Body of pancreas (tissue), 4 donors: ENCODE data around the gene ANAPC10. TPM values are rescaled to one million over a fixed set of nuclear protein-coding genes. Genes with fewer than 3 reads are reported as not detected.

Experiments
- ATAC-seq: fragments of 150-250 bp; one replicate; pipeline ENCODE4 v1.9.1; 2016
- DNase-seq, 4 donors: peaks; one replicate each; pipeline ENCODE4 v3.0.0-alpha.2; 2019
- H3K27ac ChIP-seq, 4 donors: fragments of 200-600 bp; sonication (generic); 1 replicate in 3 of 4; 2 replicates in 1 of 4; pipeline versions ENCODE4 v1.5.1 to v1.6.1; 2016 to 2019; ENCODE audit warnings: mild to moderate bottlenecking in 1 of 4, mixed read lengths in 1 of 4, moderate library complexity in 1 of 4
- H3K27me3 ChIP-seq, 2 donors: fragments of 200-600 bp; sonication (generic); one replicate each; pipeline ENCODE4 v1.6.0; 2016; ENCODE audit warnings: mild to moderate bottlenecking in 1 of 2
- H3K36me3 ChIP-seq, 2 donors: fragments of 200-600 bp; sonication (generic); replicated peaks in 1 of 2; 2 replicates each; pipeline ENCODE4 v1.5.1; 2016; ENCODE audit warnings: low read depth in 2 of 2; ENCODE audit not compliant: insufficient read depth in 1 of 2
- H3K4me1 ChIP-seq: fragments of 200-600 bp; sonication (generic); one replicate; pipeline ENCODE4 v1.6.0; 2016
- H3K4me3 ChIP-seq, 2 donors: fragments of 200-600 bp; sonication (generic); 1 replicate in 1 of 2; 2 replicates in 1 of 2; pipeline ENCODE4 v1.5.1; 2016 to 2019
- H3K9me3 ChIP-seq, 3 donors: fragments of 200-600 bp; sonication (generic); 1 replicate in 2 of 3; 2 replicates in 1 of 3; pipeline ENCODE4 v1.5.1; 2016
- CTCF ChIP-seq, 7 experiments: fragments of 450-650 bp in 4 of 7; fragments of 200-600 bp in 3 of 7; sonication (generic) in 3 of 7; IDR thresholded peaks; one replicate each; pipeline ENCODE4 v1.5.1; 2016 to 2019; ENCODE audit warnings: antibody characterized with exemption in 7 of 7
- POLR2A ChIP-seq, 3 donors: fragments of 450-650 bp; IDR thresholded peaks; one replicate each; pipeline ENCODE4 v1.6.1; 2016; ENCODE audit warnings: antibody characterized with exemption in 3 of 3, mild to moderate bottlenecking in 2 of 3
- WGBS, 2 donors: methylation state at CpG; one replicate each; pipeline ENCODE4 v1.1.5; 2017; 5-methylcytosine and 5-hydroxymethylcytosine counted together
- intact Hi-C: fragments of 100-400 bp; cut with DNase I; formaldehyde crosslinking; loops from one replicate; pipeline ENCODE4 v1.15.1; 2023
- total RNA-seq, 2 donors: library from RNA; depleted of rRNA; stranded (reverse); fragments of >200 nt; gene quantifications; one replicate each; pipeline ENCODE4 v1.1.0, GENCODE V29; 2016

ANAPC10 gene
- total RNA-seq, 2 donors from 2014 or later = 6.6 to 10.9 TPM

GRCh38 chr4:144968606-144969005 lies 129.4 kb downstream of the ANAPC10 start:
- no peak overlapping the region for H3K4me3 ChIP-seq
- no peak for TF ChIP-seq POLR2A (IDR thresholded peaks at IDR 0.05)
- no peak for TF ChIP-seq CTCF (IDR thresholded peaks at IDR 0.05)
- no peaks in the 10 kb centered on the region for H3K4me1 ChIP-seq
- no peak overlapping the region for H3K27ac ChIP-seq
- WGBS, 2 donors = 76 to 78% methylated on average over 3 of the region's 3 CpGs
- H3K27me3 ChIP-seq = no peaks in the 10 kb centered on the region
- H3K36me3 ChIP-seq = no peaks in the 10 kb centered on the region
- intact Hi-C loops = no loop called here
- no peaks in the 10 kb centered on the region for H3K9me3 ChIP-seq
- ATAC-seq = no peak
- no peak for DNase-seq

- ATAC-seq (no peak), DNase-seq (no peak)
- H3K4me3 ChIP-seq = no peak overlapping the region
- H3K9me3 ChIP-seq = no peaks in the 10 kb centered on the region
- H3K4me1 ChIP-seq = no peaks in the 10 kb centered on the region
- 87 to 88% methylated on average over 4 of the region's 4 CpGs for WGBS, 2 donors
- TF ChIP-seq POLR2A (IDR thresholded peaks at IDR 0.05) (no peak), CTCF (IDR thresholded peaks at IDR 0.05) (no peak)
- H3K27ac ChIP-seq = no peak overlapping the region
- intact Hi-C loops = no loop called here
- H3K36me3 ChIP-seq = no peaks in the 10 kb centered on the region
- H3K27me3 ChIP-seq = no peaks in the 10 kb centered on the region
Observed at GRCh38 chr4:144967161-144967560, 130.8 kb downstream of the ANAPC10 start.

GRCh38 chr4:144962300-144962699 lies 135.7 kb downstream of the ANAPC10 start:
- H3K9me3 ChIP-seq = peaks cover 0 to 5% (median 0%) of the 10 kb centered on the region in 3 donors
- DNase-seq = no peak
- WGBS, 2 donors = 74 to 80% methylated on average over 4 of the region's 4 CpGs

GRCh38 chr4:144955104-144955503 lies 142.9 kb downstream of the ANAPC10 start:
- no peaks in the 10 kb centered on the region for H3K4me1 ChIP-seq
- no peaks in the 10 kb centered on the region for H3K27me3 ChIP-seq
- H3K27ac ChIP-seq = no peak overlapping the region
- H3K4me3 ChIP-seq = no peak overlapping the region
- DNase-seq (no peak), ATAC-seq (no peak)
- TF ChIP-seq CTCF (IDR thresholded peaks at IDR 0.05) (no peak), POLR2A (IDR thresholded peaks at IDR 0.05) (no peak)
- 54% methylated on average over 1 of the region's 1 CpG for WGBS, 2 donors
- intact Hi-C loops = no loop called here
- peaks cover 0 to 16% (median 0%) of the 10 kb centered on the region in 3 donors for H3K9me3 ChIP-seq
- H3K36me3 ChIP-seq = no peaks in the 10 kb centered on the region

More at GRCh38 chr4:144962300-144962699, 135.7 kb downstream of the ANAPC10 start:
- H3K4me1 ChIP-seq = no peaks in the 10 kb centered on the region
- ATAC-seq = no peak
- no peaks in the 10 kb centered on the region for H3K36me3 ChIP-seq
- no peak overlapping the region for H3K4me3 ChIP-seq
- TF ChIP-seq POLR2A (IDR thresholded peaks at IDR 0.05) (no peak), CTCF (IDR thresholded peaks at IDR 0.05) (no peak)
- H3K27me3 ChIP-seq = no peaks in the 10 kb centered on the region
- intact Hi-C loops = no loop called here
- no peak overlapping the region for H3K27ac ChIP-seq

- intact Hi-C loops = no loop called here
- Histone ChIP-seq H3K36me3 (no peaks in the 10 kb centered on the region), H3K4me1 (no peaks in the 10 kb centered on the region), H3K27me3 (no peaks in the 10 kb centered on the region), H3K9me3 (peaks cover 0 to 16% (median 0%) of the 10 kb centered on the region in 3 donors), H3K27ac (no peak overlapping the region), H3K4me3 (no peak overlapping the region)
- DNase-seq (no peak), ATAC-seq (no peak)
- TF ChIP-seq CTCF (IDR thresholded peaks at IDR 0.05) = no peak
- TF ChIP-seq POLR2A (IDR thresholded peaks at IDR 0.05) = no peak
- 62 to 63% methylated on average over 1 of the region's 1 CpG for WGBS, 2 donors
Observed at GRCh38 chr4:144954230-144954629, 143.8 kb downstream of the ANAPC10 start.
